Adipose tissue (tissue), 3 donors: Measurements from ENCODE around the gene MSH3. TPM values are rescaled to one million over a fixed set of nuclear protein-coding genes. Genes with fewer than 3 reads are reported as not detected.
"Not testable (repeated sequence)": the region's sequence is repeated elsewhere in the genome, so short reads cannot be mapped to it uniquely, and the experiment has no call there.

Experiments used
- H3K27ac ChIP-seq: one replicate; pipeline ENCODE4 v1.5.1; 2013; ENCODE audit warnings: low read depth, low read length
- WGBS, 3 donors: extraction: QIAGEN DNeasy Blood & Tissue Kit; methylation state at CpG; one replicate each; pipeline ENCODE4 v1.1.7; 2013; 5-methylcytosine and 5-hydroxymethylcytosine counted together
- polyA plus RNA-seq, 3 donors: library from polyadenylated mRNA; stranded (reverse); fragments of 200-250 nt; gene quantifications; one replicate each; pipeline ENCODE4 v1.2.3, GENCODE V29; 2013
- donor health status: healthy with polysubstance abuse.
- donor health status: Bipolar disorder and iron deficiency.
- donor health status: healthy.

MSH3 gene
- polyA plus RNA-seq, 3 donors, result 4.5 to 6.1 (median 5.1) TPM

DNA sequence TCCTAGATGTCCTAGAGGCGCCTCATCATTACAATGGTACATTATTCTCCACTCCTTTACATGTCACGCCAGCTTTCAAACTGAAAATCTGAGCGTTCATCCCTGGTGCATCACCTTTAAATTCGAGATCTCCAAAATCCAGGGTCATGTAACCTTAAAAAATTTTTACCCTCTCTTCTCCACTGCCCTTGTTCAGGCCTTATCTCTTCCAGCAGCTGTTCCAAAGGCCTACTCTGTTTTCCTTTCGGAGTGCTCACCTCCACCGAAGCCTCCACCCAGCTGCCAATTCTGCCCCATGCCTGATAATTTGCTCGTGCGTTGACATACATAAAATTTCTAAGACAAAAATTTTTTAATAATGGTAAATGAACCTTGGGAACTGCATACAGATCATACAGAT is 950 bp upstream of the MSH3 start:
- WGBS, 3 donors, result 37 to 55% (median 55%) methylated on average over 8 of the region's 8 CpGs

DNA sequence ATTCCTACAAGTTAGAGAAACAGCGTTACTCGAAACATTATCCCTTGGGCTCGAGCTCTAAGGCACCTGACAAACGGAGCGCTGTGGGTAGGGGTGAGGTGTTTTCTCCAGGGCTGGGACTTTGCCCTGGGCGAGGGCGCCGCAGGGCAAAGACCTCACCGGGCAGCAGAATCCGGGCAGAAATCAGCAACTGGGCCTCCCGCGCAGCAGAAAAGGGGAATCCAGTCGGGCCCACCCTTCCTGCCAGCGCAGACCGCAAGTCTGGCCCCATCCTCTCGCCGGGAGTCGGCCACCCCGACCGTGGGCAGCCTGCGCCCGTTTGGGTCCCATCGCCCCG is 430 bp upstream of the MSH3 start:
- H3K27ac ChIP-seq, result no peak overlapping the region

More for the DNA sequence above, 950 bp upstream of the MSH3 start:
- no peak overlapping the region for H3K27ac ChIP-seq

DNA sequence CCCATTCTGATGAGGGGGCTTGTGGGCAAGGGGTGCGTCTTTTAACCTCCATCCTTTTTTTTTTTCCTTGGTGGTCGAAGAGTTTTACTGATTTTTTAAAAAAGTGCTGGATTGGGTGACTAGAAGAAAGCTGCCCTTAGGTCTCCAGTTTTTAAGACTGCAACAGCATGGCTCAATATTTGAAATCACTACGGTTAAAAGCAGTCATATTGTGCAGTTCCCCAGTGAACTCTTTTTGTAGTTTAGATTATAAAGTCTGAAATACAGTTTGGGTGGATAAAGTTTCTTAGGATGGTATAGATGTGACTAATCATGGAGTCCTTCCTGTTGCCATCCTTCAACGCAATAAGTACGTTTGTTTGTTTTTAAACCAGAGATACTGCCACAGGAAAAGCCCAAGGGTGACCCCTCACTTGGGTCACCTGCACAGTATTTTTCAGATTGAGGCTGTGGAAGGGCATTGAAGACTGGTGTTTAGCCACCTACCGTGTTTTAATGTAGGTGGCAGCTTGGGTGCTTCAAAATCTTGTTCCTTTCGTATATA is 851 bp downstream of the MSH3 start:
- WGBS, 3 donors, result 19 to 22% (median 22%) methylated on average over 7 of the region's 7 CpGs

More for the DNA sequence above, 430 bp upstream of the MSH3 start:
- 0 to 1% (median 1%) methylated on average over 24 of the region's 24 CpGs for WGBS, 3 donors

DNA sequence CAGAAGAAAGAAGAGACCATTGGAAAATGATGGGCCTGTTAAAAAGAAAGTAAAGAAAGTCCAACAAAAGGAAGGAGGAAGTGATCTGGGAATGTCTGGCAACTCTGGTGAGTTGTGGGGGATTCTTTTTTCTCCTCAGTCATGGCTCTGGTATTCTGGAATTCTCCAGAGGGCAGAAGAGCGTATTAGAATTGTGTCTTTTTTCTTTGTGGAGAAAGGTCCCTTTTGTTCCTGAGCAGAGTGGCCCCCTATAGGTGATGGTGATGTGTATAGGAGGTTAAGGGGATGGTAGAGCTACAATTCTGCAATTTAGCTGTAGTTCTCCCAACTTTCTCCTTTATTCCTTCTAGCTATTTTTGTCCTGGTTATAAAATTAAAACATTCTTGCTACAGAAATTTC is 2.0 kb downstream of the MSH3 start:
- WGBS, 3 donors, result 19 to 91% (median 75%) methylated on average over 1 of the region's 1 CpG
- no peak overlapping the region for H3K27ac ChIP-seq

More for the DNA sequence above, 851 bp downstream of the MSH3 start:
- no peak overlapping the region for H3K27ac ChIP-seq

DNA sequence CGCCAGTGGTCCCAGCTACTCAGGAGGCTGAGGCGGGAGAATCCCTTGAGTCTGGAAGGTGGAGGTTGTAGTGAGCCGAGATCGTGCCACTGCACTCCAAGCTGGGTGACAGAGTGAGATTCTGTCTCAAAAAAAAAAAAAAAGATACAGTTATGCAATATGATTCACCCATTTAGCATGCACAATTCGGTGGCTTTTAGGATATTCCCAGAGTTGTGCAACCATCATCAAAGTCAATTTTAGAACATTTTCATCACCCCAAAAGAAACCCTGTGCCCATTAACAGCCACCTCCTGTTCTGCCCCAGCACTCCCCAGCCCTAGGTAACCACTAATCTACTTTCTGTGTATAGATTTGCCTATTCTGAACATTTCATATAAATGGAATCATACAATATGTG is 4.7 kb downstream of the MSH3 start:
- WGBS, 3 donors, result 76 to 95% (median 84%) methylated on average over 5 of the region's 5 CpGs
- no peak overlapping the region for H3K27ac ChIP-seq

DNA sequence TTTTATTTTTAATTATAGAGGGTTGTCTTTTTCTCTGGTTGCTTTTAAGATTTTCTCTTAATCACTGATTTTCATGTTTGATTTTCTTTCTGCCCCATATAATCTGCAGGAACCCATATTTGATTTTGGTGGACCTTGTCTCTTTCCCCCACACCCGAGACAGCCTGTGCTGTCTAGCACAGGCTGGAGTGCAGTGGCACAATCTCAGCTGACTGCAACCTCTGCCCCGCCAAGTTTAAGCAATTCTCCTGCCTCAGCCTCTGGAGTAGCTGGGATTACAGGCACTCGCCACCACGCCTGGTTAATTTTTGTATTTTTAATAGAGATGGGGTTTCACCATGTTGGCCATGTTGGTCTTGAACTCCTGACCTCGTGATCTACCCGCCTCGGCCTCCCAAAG is 6.2 kb downstream of the MSH3 start:
- H3K27ac ChIP-seq, result not testable (repeated sequence)
- WGBS, 3 donors, result 87 to 92% (median 89%) methylated on average over 7 of the region's 7 CpGs

- WGBS, 3 donors, result 97 to 100% (median 100%) methylated on average over 1 of the region's 1 CpG
- no peak overlapping the region for H3K27ac ChIP-seq
Measured at GRCh38 chr5:80662108-80662507, 7.7 kb downstream of the MSH3 start.

DNA sequence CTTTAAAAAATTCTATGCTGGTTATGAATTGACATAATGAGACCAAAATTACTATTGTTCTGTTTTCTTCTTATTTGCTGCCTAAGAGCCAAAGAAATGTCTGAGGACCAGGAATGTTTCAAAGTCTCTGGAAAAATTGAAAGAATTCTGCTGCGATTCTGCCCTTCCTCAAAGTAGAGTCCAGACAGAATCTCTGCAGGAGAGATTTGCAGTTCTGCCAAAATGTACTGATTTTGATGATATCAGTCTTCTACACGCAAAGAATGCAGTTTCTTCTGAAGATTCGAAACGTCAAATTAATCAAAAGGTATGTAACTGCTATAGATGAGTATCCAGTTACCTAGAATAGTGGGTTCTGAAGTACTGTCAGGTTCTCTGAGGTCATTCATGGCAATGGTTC is 10.6 kb downstream of the MSH3 start:
- WGBS, 3 donors, result 79 to 87% (median 80%) methylated on average over 4 of the region's 4 CpGs
- H3K27ac ChIP-seq, result no peak overlapping the region

GRCh38 chr5:80667384-80667783 is 12.9 kb downstream of the MSH3 start:
- 71 to 87% (median 78%) methylated on average over 8 of the region's 8 CpGs for WGBS, 3 donors

GRCh38 chr5:80668016-80668969 is 13.8 kb downstream of the MSH3 start:
- 82 to 84% (median 82%) methylated on average over 16 of the region's 16 CpGs for WGBS, 3 donors
- H3K27ac ChIP-seq, result no peak overlapping the region

More at GRCh38 chr5:80667384-80667783, 12.9 kb downstream of the MSH3 start:
- no peak overlapping the region for H3K27ac ChIP-seq

DNA sequence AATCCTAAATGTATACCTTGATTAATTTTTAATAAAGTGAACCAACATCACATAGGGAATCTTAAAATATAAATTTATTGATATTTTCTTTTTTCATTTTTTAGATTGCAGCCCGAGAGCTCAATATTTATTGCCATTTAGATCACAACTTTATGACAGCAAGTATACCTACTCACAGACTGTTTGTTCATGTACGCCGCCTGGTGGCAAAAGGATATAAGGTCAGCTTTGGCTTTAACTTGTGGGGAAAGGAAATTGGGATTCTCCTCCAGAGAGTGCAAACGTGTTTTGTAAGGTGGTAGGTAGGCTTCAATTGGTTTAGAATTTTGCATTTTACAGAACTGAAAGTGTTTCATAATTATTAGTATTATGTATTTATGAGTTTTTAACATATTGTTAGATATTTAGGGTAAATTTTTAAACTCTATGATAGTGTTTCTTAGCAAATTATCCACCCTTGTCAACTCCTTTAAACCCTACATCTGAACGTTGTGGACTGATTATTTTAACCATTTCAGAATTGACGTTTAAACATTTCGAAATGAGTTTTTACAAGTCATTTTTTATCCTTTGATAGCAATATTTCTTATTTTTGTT is 17.8 kb downstream of the MSH3 start:
- no peak overlapping the region for H3K27ac ChIP-seq
- WGBS, 3 donors, result 18 to 28% (median 25%) methylated on average over 7 of the region's 7 CpGs

- no peak overlapping the region for H3K27ac ChIP-seq
- 62 to 90% (median 85%) methylated on average over 6 of the region's 6 CpGs for WGBS, 3 donors
Measured at GRCh38 chr5:80676706-80677105, 22.3 kb downstream of the MSH3 start.

DNA sequence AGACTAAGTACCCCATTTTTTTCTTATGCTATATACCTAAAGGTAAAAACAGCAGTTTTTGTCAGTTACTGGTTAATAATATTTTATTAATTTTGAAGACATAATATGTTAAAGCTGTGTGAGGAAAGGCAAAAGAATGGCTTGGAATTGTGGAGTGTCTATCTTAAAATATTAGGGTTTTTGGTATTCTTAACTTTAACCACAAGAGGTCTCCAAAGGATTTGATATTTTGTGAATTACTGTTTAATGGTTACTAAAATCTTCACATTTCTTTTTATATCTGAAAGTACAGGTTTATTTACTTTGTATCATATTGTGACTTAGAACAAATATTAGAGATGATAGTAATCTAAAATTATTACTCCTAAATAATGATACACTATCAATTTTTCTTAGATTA is 32.3 kb downstream of the MSH3 start:
- no peak overlapping the region for H3K27ac ChIP-seq

DNA sequence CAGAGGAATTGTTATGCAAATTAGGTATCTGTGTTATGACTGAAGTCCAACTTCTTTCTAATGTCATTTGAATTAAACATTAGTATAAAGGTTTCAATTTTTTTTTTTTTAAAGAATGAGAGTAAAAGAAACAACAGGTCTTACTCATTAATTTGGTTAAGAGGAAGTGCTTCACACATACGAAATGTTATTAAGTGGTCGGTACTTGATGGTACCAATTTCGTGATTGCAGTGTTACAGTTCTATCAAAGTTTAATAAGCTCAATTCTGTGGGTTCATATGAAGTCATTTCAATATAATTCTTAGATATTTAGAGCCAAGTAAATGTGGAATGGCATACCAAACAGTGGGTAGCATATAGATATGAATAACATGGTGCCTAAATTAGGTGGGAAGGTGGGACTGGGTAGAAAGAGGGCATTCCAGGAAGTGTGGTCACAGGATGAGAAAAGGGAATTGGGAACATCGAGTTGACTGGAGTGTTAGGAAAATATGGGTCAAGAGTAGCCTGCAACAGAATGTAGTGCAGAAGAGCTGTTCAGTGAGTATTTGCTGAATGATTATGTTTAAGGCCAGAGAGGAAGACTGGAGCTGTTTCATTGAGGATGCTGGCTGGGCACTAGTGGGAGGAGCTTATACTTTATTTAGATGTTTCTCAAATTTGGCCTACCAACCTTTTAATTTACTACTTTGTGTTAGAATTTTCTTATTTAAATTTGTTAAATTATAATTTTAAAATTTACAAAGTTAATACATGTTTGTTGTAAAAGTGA is 34.4 kb downstream of the MSH3 start:
- 74 to 85% (median 74%) methylated on average over 4 of the region's 4 CpGs for WGBS, 3 donors

GRCh38 chr5:80689627-80690026 is 35.2 kb downstream of the MSH3 start:
- no peak overlapping the region for H3K27ac ChIP-seq
- WGBS, 3 donors, result 87 to 96% (median 93%) methylated on average over 4 of the region's 4 CpGs

More for the DNA sequence above, 34.4 kb downstream of the MSH3 start:
- no peak overlapping the region for H3K27ac ChIP-seq

DNA sequence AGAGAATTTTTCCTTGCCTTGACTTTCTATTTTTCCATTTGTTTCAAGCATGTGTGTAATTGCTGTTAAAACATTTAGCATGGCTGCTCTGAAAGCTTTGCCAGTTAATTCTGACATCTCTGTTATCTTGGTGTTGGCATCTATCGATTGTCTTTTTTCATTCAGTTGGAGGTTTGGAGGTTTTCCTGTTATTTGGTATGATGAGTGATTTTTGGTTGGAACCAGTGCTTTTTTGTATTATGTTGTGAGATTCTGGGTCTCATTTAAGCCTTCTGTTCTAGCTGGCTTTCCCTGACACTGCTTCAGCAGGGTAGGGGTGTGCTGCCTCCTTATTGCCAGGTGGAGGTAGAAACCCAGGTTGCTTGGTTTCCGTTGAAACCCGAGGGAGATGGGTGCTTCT is 41.2 kb downstream of the MSH3 start:
- H3K27ac ChIP-seq, result no peak overlapping the region
- WGBS, 3 donors, result 95% methylated on average over 3 of the region's 3 CpGs

- no peak overlapping the region for H3K27ac ChIP-seq
Measured at GRCh38 chr5:80696450-80696849, 42.0 kb downstream of the MSH3 start.

DNA sequence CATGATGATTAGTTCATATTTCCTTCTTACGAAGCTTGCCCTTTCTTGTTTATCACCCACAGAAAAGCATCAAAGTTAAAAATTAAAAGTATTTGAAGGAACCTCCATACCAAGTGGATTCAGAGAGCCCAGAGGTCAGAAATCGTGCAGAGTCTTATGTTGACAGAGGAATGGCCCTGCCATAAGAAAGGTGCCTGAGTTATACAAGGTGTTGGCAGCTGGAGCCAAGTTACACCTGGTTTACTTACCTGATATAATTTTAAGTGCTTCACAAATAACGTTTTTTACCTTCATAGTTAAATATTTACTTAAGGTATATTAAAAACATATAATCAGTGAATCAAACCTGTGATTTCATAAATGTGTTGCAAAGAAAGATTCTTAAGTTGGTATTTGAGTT is 42.6 kb downstream of the MSH3 start:
- whole genome bisulfite sequencing, 3 donors, result 31 to 88% (median 80%) methylated on average over 3 of the region's 3 CpGs
- H3K27ac ChIP-seq, result no peak overlapping the region

More at GRCh38 chr5:80696450-80696849, 42.0 kb downstream of the MSH3 start:
- WGBS, 3 donors, result 88 to 97% (median 95%) methylated on average over 3 of the region's 3 CpGs

DNA sequence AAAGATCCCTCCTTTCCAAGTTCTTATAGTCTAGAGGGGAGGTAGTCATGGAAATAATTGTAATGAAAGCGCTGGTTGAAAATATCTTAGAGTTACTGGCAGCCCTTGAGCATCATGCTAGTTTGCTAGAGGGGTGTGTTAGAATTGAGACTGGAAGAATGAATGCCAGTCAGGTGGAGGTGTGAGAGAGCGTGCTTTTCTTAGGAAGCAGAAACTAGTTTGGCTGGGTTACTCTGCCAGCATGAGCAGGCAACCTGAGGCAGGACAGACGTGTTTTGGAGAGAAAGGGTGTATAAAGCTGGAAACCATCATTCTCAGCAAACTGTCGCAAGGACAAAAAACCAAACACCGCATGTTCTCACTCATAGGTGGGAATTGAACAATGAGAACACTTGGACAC is 43.9 kb downstream of the MSH3 start:
- no peak overlapping the region for H3K27ac ChIP-seq
- WGBS, 3 donors, result 79 to 92% (median 79%) methylated on average over 5 of the region's 5 CpGs
